ENCODE measurements around the gene ZNF440.

The ZNF440 gene

DNA sequence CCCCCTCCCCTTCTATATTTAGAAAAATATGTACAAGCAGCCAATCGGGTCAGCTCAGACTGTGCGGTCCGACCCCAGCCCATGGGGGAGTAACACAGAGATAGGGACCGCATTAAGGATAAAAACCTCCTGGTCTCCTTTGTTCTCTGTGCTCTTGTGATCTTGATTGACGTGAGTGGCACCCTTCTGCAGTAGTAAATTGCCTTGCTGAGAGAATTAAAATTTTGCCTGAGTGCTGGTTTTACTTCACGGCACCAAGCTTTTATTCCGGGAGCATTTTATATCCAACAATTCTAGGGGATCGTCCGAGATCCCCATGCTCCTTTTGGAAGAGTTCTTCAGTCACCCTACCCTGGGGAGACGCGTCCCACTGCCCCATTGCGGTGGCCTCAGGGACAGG lies 66.5 kb downstream of the ZNF440 start (continued):
- no peak for TF ChIP-seq ZFP3 (CRISPR knock-in tag; IDR thresholded peaks at IDR 0.05)
- no peak for TF ChIP-seq ISL1 (CRISPR knock-in tag; IDR thresholded peaks at IDR 0.05)
- no peak for TF ChIP-seq BACH2 (CRISPR knock-in tag; IDR thresholded peaks at IDR 0.05; ENCODE audit: borderline replicate concordance)
- TF ChIP-seq SNAI2 (CRISPR knock-in tag; IDR thresholded peaks at IDR 0.05) = no peak
- TF ChIP-seq CSDC2 (CRISPR knock-in tag; IDR thresholded peaks at IDR 0.05) = no peak
- TF ChIP-seq TOX (CRISPR knock-in tag; IDR thresholded peaks at IDR 0.05; ENCODE audit: borderline replicate concordance) = no peak
- TF ChIP-seq ZFP30 (CRISPR knock-in tag; IDR thresholded peaks at IDR 0.05) = no peak

DNA sequence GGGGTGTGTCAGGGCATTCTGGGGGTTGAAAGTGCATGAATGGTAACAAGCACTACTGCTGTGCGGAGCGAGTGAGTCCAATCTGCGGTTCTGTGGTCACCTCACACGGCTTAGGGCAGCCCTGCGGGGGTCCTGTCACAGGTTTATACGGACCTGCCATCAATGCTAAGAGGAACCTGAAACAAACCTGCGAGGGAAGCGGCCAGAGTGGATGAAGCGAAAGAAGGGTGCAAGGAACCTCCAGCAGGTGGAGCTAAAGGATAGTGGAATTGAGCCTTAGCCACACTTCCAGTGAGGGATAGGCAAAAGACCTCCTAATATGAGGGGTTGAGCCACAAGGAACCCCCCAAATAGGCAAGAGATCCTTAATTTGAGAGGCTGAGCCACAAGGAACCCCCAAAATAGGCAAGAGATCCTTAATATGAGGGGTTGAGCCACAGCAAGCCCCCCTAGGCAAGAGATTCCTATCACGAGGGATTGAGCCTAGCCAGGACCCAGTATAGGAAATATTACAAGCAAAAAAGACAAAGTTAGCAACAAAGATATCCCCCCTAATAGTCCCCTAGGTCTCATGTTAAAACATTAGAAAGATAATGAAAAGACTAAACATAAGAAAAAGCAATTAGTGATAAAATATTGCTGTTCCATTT lies 67.2 kb downstream of the ZNF440 start:
- TF ChIP-seq ARNTL (CRISPR knock-in tag; IDR thresholded peaks at IDR 0.05; ENCODE audit: borderline replicate concordance, low read depth) = no peak
- no peak for TF ChIP-seq SNAI2 (CRISPR knock-in tag; IDR thresholded peaks at IDR 0.05)
- TF ChIP-seq, protein P1, sequence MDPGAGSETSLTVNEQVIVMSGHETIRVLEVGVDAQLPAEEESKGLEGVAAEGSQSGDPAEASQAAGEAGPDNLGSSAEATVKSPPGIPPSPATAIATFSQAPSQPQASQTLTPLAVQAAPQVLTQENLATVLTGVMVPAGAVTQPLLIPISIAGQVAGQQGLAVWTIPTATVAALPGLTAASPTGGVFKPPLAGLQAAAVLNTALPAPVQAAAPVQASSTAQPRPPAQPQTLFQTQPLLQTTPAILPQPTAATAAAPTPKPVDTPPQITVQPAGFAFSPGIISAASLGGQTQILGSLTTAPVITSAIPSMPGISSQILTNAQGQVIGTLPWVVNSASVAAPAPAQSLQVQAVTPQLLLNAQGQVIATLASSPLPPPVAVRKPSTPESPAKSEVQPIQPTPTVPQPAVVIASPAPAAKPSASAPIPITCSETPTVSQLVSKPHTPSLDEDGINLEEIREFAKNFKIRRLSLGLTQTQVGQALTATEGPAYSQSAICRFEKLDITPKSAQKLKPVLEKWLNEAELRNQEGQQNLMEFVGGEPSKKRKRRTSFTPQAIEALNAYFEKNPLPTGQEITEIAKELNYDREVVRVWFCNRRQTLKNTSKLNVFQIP (CRISPR knock-in tag; IDR thresholded peaks at IDR 0.05; ENCODE audit: borderline replicate concordance, low read depth) = no peak
- no peak for TF ChIP-seq ISL1 (CRISPR knock-in tag; IDR thresholded peaks at IDR 0.05)
- no peak for TF ChIP-seq GLIS3 (CRISPR knock-in tag; IDR thresholded peaks at IDR 0.05)
- TF ChIP-seq ZNF70 (CRISPR knock-in tag; IDR thresholded peaks at IDR 0.05) = no peak
- ATAC-seq = peak; percentile 70

DNA sequence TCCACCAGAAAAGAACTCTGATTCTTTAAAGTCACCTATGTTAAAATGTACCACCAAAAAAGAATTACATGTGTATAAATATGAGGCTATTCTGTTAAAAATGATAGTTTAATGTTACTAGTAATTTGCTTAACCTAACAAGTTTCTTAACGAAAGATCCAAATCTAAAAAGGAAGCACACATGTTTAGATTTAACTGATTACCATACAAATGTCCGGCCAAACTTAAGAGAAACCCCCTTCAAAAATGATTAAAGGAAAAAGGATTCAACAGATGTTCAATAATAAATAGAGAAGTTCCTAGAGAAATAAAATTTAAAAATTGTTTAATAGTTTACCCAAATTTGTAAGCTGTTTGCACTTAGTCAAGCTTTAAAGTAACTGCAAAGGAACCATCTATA lies 68.5 kb downstream of the ZNF440 start:
- no peak for TF ChIP-seq ARNTL (CRISPR knock-in tag; IDR thresholded peaks at IDR 0.05; ENCODE audit: borderline replicate concordance, low read depth)
- no peak for TF ChIP-seq TCF4 (CRISPR knock-in tag; IDR thresholded peaks at IDR 0.05; ENCODE audit: borderline replicate concordance)
- no peak for TF ChIP-seq CSDC2 (CRISPR knock-in tag; IDR thresholded peaks at IDR 0.05)
- TF ChIP-seq, protein P2, sequence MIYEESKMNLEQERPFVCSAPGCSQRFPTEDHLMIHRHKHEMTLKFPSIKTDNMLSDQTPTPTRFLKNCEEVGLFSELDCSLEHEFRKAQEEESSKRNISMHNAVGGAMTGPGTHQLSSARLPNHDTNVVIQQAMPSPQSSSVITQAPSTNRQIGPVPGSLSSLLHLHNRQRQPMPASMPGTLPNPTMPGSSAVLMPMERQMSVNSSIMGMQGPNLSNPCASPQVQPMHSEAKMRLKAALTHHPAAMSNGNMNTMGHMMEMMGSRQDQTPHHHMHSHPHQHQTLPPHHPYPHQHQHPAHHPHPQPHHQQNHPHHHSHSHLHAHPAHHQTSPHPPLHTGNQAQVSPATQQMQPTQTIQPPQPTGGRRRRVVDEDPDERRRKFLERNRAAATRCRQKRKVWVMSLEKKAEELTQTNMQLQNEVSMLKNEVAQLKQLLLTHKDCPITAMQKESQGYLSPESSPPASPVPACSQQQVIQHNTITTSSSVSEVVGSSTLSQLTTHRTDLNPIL (CRISPR knock-in tag; IDR thresholded peaks at IDR 0.05; ENCODE audit: low read depth) = no peak
- ATAC-seq = no peak
